HepG2 (cell line): Measurements from ENCODE around the gene CHRM5. TPM values are rescaled to one million over a fixed set of nuclear protein-coding genes. Genes with fewer than 3 reads are reported as not detected.

Experiments used
- ATAC-seq: fragments of 200-7000 bp; cut with Tn5 transposase; 3 replicates; pipeline ENCODE4 v1.9.1; 2020; ENCODE audit warnings: mild to moderate bottlenecking, moderate library complexity
- BruUV-seq: library from RNA; stranded (reverse); fragments of 400-500 nt; replicated peaks from 2 replicates; lab custom pipeline; 2021; lab: Mats Ljungman, UMichigan
- CTCF ChIA-PET: fragments of 300-600 bp; formaldehyde crosslinking; extraction: SDS; loops from one replicate; lab custom pipeline; 2021; ENCODE audit warnings: low total read pairs, inconsistent platforms, low intra/inter-chr PET ratio; lab: Yijun Ruan, JAX
- POLR2A ChIA-PET: fragments of 350-600 bp; sonication (Branson Sonifier 250); formaldehyde crosslinking; loops from one replicate; lab custom pipeline; 2020; ENCODE audit warnings: antibody characterized with exemption, inconsistent platforms; lab: Yijun Ruan, JAX
- DNase-seq: peaks from one replicate; pipeline ENCODE4 v3.0.0-alpha.2; 2015; ENCODE audit warnings: low spot score
- FAIRE-seq: peaks from 3 replicates; lab custom pipeline; 2011; peaks lifted over from hg19 to GRCh38; lab: Jason Lieb, UNC
- H2AFZ ChIP-seq: one replicate; pipeline ENCODE4 v1.6.1; 2011; ENCODE audit warnings: low read length, inconsistent platforms
- H3K27ac ChIP-seq: fragments of 300-600 bp; 3 replicates; pipeline ENCODE4 v1.8.0; 2011; ENCODE audit warnings: mixed run types, mild to moderate bottlenecking, mixed read lengths, low read length, inconsistent platforms; ENCODE audit not compliant: insufficient read depth; ENCODE audit errors: extremely low read length
- H3K27me3 ChIP-seq, 2 experiments: fragments of 200-600 bp in 1 of 2; 2 replicates in 1 of 2; 3 replicates in 1 of 2; pipeline versions ENCODE4 v1.6.0 to v1.8.0; 2011; ENCODE audit warnings: low read length in 2 of 2, mild to moderate bottlenecking in 2 of 2, moderate library complexity in 2 of 2, inconsistent platforms in 1 of 2; ENCODE audit not compliant: insufficient read depth in 2 of 2, control insufficient read depth in 1 of 2
- H3K36me3 ChIP-seq, 2 experiments: fragments of 200-600 bp in 1 of 2; replicated peaks in 1 of 2; 2 replicates in 1 of 2; 3 replicates in 1 of 2; pipeline versions ENCODE4 v1.5.1 to v1.8.0; 2011; ENCODE audit warnings: low read length in 2 of 2, inconsistent platforms in 1 of 2; ENCODE audit not compliant: insufficient read depth in 2 of 2, control insufficient read depth in 1 of 2
- H3K4me1 ChIP-seq: 2 replicates; pipeline ENCODE4 v1.5.1; 2012; ENCODE audit warnings: low read length, inconsistent platforms; ENCODE audit not compliant: insufficient read depth
- H3K4me2 ChIP-seq: 2 replicates; pipeline ENCODE4 v1.6.0; 2011; ENCODE audit warnings: low read depth, low read length, inconsistent platforms
- H3K4me3 ChIP-seq, 3 experiments: fragments of 200-600 bp in 1 of 3; sonication (generic), shearing (Covaris generic) in 1 of 3; replicated peaks in 1 of 3; 2 replicates each; pipeline ENCODE4 v1.5.1; 2011 to 2016; ENCODE audit warnings: low read length in 3 of 3, inconsistent platforms in 2 of 3, low read depth in 2 of 3, mild to moderate bottlenecking in 2 of 3, control low read depth in 1 of 3, mixed read lengths in 1 of 3; ENCODE audit not compliant: insufficient read depth in 1 of 3
- H3K79me2 ChIP-seq: one replicate; pipeline ENCODE4 v1.6.1; 2011; ENCODE audit warnings: low read length, inconsistent platforms; ENCODE audit not compliant: insufficient read depth
- H3K9ac ChIP-seq: 2 replicates; pipeline ENCODE4 v1.6.0; 2011; ENCODE audit warnings: mild to moderate bottlenecking, low read depth, low read length, inconsistent platforms; ENCODE audit not compliant: insufficient read depth
- H3K9me3 ChIP-seq: 2 replicates; pipeline ENCODE4 v1.5.1; 2012; ENCODE audit warnings: mild to moderate bottlenecking, low read length
- H4K20me1 ChIP-seq: 2 replicates; pipeline ENCODE4 v1.6.0; 2011; ENCODE audit warnings: inconsistent platforms, mild to moderate bottlenecking, low read length, moderate library complexity; ENCODE audit not compliant: insufficient read depth
- CC2D1A ChIP-seq: sonication (generic); formaldehyde crosslinking; IDR thresholded peaks from 2 replicates; pipeline ENCODE4 v1.8.1; 2023; ENCODE audit warnings: mild to moderate bottlenecking, missing genetic modification reagents
- FOXK2 ChIP-seq: fragments of 450-650 bp; IDR thresholded peaks from 2 replicates; pipeline ENCODE4 v1.6.1; 2016
- JUNB ChIP-seq: sonication (generic); formaldehyde crosslinking; IDR thresholded peaks from 2 replicates; pipeline ENCODE4 v1.8.0; 2022; ENCODE audit warnings: missing genetic modification reagents, mild to moderate bottlenecking, borderline replicate concordance
- PHF8 ChIP-seq: sonication (generic); formaldehyde crosslinking; IDR thresholded peaks from 2 replicates; pipeline ENCODE4 v1.5.0; 2020; ENCODE audit warnings: missing genetic modification reagents
- SMARCE1 ChIP-seq: fragments of 450-650 bp; IDR thresholded peaks from 2 replicates; pipeline ENCODE4 v1.6.1; 2017; ENCODE audit warnings: borderline replicate concordance
- ZFX ChIP-seq: sonication (generic); formaldehyde crosslinking; IDR thresholded peaks from 2 replicates; pipeline ENCODE4 v1.4.0; 2020; ENCODE audit warnings: mild to moderate bottlenecking, low read depth, missing genetic modification reagents, moderate library complexity
- ZNF207 ChIP-seq: fragments of 450-650 bp; IDR thresholded peaks from 2 replicates; pipeline ENCODE4 v1.6.1; 2016; ENCODE audit warnings: antibody characterized with exemption, borderline replicate concordance
- ZNF274 ChIP-seq: sonication (generic); formaldehyde crosslinking; IDR thresholded peaks from 2 replicates; pipeline ENCODE4 v1.5.1; 2020; ENCODE audit warnings: mild to moderate bottlenecking, missing genetic modification reagents
- ZNF432 ChIP-seq: sonication (generic); formaldehyde crosslinking; IDR thresholded peaks from 2 replicates; pipeline ENCODE4 v1.5.0; 2020; ENCODE audit warnings: missing genetic modification reagents, mild to moderate bottlenecking, borderline replicate concordance
- ZNF550 ChIP-seq: sonication (generic); formaldehyde crosslinking; IDR thresholded peaks from 2 replicates; pipeline ENCODE4 v1.4.0; 2020; ENCODE audit warnings: mild to moderate bottlenecking, missing genetic modification reagents, borderline replicate concordance
- ZNF572 ChIP-seq: sonication (generic); formaldehyde crosslinking; IDR thresholded peaks from 2 replicates; pipeline ENCODE4 v1.5.1; 2020; ENCODE audit warnings: mild to moderate bottlenecking, missing genetic modification reagents
- ZNF589 ChIP-seq: sonication (generic); formaldehyde crosslinking; conservative IDR thresholded peaks from 2 replicates; pipeline ENCODE4 v1.8.0; 2022; ENCODE audit warnings: mild to moderate bottlenecking, moderate library complexity, missing genetic modification reagents
- ZNF629 ChIP-seq: sonication (generic); formaldehyde crosslinking; conservative IDR thresholded peaks from 2 replicates; pipeline ENCODE4 v1.5.0; 2020; ENCODE audit warnings: missing genetic modification reagents
- WGBS: methylation state at CpG from one replicate; pipeline ENCODE4 v1.1.6; 2017; ENCODE audit warnings: low lambda C conversion rate; 5-methylcytosine and 5-hydroxymethylcytosine counted together
- in situ Hi-C: cut with HindIII; loops from 2 replicates; pipeline ENCODE4 v1.10.0; 2017; ENCODE audit warnings: low pct_unique_long_range_greater_than_20kb; ENCODE audit not compliant: extremely low pct_ligation_motif_present
- intact Hi-C: fragments of 100-400 bp; cut with micrococcal nuclease; formaldehyde crosslinking; loops from one replicate; pipeline ENCODE4 v1.10.0; 2022; ENCODE audit not compliant: unreplicated experiment
- polyA plus RNA-seq, 8 experiments: library from polyadenylated mRNA; depleted of rRNA in 3 of 8; stranded (reverse) in 7 of 8; unstranded in 1 of 8; fragments of >200 nt; fragmentation: Illumina TruSeq in 4 of 8; extraction: Trizol in 4 of 8; gene quantifications; 2 replicates each; pipeline versions ENCODE4 v1.2.1 to v1.2.3, GENCODE V29; 2011 to 2016; ENCODE audit warnings: low read depth in 4 of 8, missing spikeins in 1 of 8, mixed read lengths in 1 of 8; ENCODE audit not compliant: insufficient read depth in 1 of 8
- total RNA-seq, 5 experiments: library from RNA; depleted of rRNA; stranded (reverse); fragments of >200 nt; fragmentation: Illumina TruSeq; extraction: Trizol; gene quantifications; 2 replicates each; pipeline ENCODE4 v1.2.3, GENCODE V29; 2016; ENCODE audit warnings: low read depth in 1 of 5
- TF ChIP-seq, protein P1 (sequence below): sonication (generic); formaldehyde crosslinking; IDR thresholded peaks from 2 replicates; pipeline ENCODE4 v1.5.1; 2020; ENCODE audit warnings: missing genetic modification reagents, mild to moderate bottlenecking, borderline replicate concordance
- TF ChIP-seq, protein P2 (sequence below): sonication (generic); formaldehyde crosslinking; IDR thresholded peaks from 2 replicates; pipeline ENCODE4 v1.4.0; 2020; ENCODE audit warnings: mild to moderate bottlenecking, missing genetic modification reagents
- TF ChIP-seq, protein P3 (sequence below): sonication (generic); formaldehyde crosslinking; IDR thresholded peaks from 2 replicates; pipeline ENCODE4 v1.4.0; 2020; ENCODE audit warnings: missing genetic modification reagents, low read depth, mild to moderate bottlenecking, borderline replicate concordance

Gene CHRM5
- total and polyA plus RNA-seq, 2 of the 13 experiments (the other 11 are each of a cell fraction or from before 2014, with no cell fraction given), result not detected

DNA sequence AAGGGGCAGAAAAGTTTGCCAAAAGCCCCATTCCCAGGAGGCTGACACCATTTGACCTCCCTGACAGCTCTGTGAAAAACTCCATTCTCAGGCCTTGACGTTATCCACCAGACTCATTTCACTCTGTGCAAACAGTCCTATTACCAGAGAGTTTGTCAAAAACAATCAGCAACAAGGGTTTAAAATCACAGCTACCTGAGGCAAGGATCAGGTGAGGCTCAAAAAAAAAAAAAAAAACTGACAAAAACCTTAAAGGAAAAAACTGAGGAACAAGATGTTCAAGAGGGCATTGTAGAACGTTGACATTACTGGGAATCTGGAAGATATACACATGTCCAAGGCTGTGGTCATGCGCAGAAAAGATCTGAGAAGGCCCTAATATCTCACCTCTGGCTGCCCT, 59.3 kb downstream of the CHRM5 start:
- Histone ChIP-seq H3K9ac (no peak overlapping the region), H4K20me1 (no peaks in the 10 kb centered on the region), H3K4me3 (no peak overlapping the region), H3K79me2 (no peaks in the 10 kb centered on the region), H3K4me1 (peaks cover 12% of the 10 kb centered on the region)
- POLR2A ChIA-PET, result no interaction called here
- BruUV-seq, result no TSS peak
- no peak for TF ChIP-seq ZNF274
- no peak for TF ChIP-seq ZFX
- TF ChIP-seq ZNF550, result no peak
- 0 out of 2 replicates have a peak, but pooled peaks have one; percentile 80 for TF ChIP-seq ZNF432 (CRISPR knock-in tag)
- no peak for TF ChIP-seq ZNF589 (CRISPR knock-in tag)
- TF ChIP-seq PHF8 (CRISPR knock-in tag), result no peak
- TF ChIP-seq, protein P1, sequence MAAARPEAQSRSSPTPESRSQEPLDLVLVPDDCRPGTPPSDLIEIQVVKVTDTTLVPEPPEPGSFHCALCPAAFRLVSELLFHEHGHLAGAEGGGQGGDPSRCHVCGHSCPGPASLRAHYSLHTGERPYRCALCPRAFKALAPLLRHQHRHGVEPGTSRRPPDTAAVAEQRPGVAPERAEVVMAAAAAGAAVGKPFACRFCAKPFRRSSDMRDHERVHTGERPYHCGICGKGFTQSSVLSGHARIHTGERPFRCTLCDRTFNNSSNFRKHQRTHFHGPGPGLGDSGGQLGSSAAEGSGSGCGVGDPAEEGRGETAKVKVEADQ, result no peak
- TF ChIP-seq, all 625 proteins: peak for 1
- ATAC-seq (no peak), DNase-seq (no peak), FAIRE-seq (no peak)
- peaks cover 5% of the 10 kb centered on the region; the same call in 1 of the 2 replicates for H3K9me3 ChIP-seq
- CTCF ChIA-PET, result no interaction called here
- H3K27ac ChIP-seq, result no peak overlapping the region
- H2AFZ ChIP-seq, result no peak overlapping the region
- H3K36me3 ChIP-seq, result no peaks in the 10 kb centered on the region
- in situ Hi-C loops, result no loop called here
- intact Hi-C loops, result no loop called here
- H3K27me3 ChIP-seq, result no peaks in the 10 kb centered on the region
- H3K4me2 ChIP-seq, result no peak overlapping the region
- 56% methylated on average over 3 of the region's 3 CpGs for WGBS

DNA sequence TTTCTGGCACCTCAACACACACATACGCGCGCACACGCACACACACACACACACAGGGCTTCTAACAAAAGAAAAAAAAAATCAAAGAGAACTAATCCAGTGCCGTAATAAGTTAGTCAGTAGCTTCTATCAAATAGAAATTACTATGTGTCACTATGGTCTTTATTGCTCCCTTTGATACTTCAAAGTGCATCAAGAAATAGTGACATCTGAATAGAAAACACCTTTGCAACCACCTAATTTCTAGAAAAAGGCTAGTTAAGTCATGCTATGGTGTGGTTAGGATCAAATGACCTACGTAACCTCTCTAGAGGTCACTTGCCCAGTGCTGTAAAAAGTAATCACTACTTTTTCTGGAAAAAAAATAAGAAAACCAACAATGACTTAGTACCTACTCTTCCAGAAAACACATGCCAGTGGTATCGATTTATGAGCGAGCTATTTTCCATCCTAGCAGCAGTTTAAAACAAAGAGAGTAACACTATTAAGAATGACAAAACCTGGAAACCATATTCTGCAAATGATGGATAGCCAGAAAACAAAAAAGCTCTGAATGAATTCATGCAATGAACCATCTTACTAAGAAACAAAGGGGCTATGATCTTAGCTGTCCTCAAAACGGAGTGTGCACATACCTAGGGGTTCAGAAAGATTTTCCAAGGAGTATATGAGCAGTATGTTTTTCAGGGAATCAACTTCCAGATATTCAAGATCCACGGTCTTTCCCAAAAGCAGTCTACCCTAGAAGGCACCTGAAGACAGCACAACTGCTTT, 63.9 kb downstream of the CHRM5 start:
- Histone ChIP-seq H3K9ac (no peak overlapping the region), H3K27ac (no peak overlapping the region), H3K4me3 (no peak overlapping the region), H3K4me1 (no peaks in the 10 kb centered on the region), H3K36me3 (no peaks in the 10 kb centered on the region), H4K20me1 (no peaks in the 10 kb centered on the region), H3K4me2 (no peak overlapping the region), H2AFZ (no peak overlapping the region), H3K79me2 (no peaks in the 10 kb centered on the region), H3K9me3 (peaks cover 5% of the 10 kb centered on the region; the same call in 1 of the 2 replicates), H3K27me3 (no peaks in the 10 kb centered on the region)
- no peak for DNase-seq
- POLR2A ChIA-PET, result no interaction called here
- CTCF ChIA-PET, result no interaction called here
- no peak for ATAC-seq
- WGBS, result 86% methylated on average over 10 of the region's 10 CpGs
- FAIRE-seq, result no peak
- intact Hi-C loops, result no loop called here
- in situ Hi-C loops, result no loop called here
- BruUV-seq, result no TSS peak
- no peak for TF ChIP-seq ZNF629
- TF ChIP-seq, protein P2, sequence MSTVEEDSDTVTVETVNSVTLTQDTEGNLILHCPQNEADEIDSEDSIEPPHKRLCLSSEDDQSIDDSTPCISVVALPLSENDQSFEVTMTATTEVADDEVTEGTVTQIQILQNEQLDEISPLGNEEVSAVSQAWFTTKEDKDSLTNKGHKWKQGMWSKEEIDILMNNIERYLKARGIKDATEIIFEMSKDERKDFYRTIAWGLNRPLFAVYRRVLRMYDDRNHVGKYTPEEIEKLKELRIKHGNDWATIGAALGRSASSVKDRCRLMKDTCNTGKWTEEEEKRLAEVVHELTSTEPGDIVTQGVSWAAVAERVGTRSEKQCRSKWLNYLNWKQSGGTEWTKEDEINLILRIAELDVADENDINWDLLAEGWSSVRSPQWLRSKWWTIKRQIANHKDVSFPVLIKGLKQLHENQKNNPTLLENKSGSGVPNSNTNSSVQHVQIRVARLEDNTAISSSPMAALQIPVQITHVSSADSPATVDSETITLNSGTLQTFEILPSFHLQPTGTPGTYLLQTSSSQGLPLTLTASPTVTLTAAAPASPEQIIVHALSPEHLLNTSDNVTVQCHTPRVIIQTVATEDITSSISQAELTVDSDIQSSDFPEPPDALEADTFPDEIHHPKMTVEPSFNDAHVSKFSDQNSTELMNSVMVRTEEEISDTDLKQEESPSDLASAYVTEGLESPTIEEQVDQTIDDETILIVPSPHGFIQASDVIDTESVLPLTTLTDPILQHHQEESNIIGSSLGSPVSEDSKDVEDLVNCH (CRISPR knock-in tag), result no peak
- no peak for TF ChIP-seq JUNB
- TF ChIP-seq ZNF572 (CRISPR knock-in tag), result no peak
- no peak for TF ChIP-seq CC2D1A (CRISPR knock-in tag)
- TF ChIP-seq SMARCE1, result no peak
- TF ChIP-seq, protein P3, sequence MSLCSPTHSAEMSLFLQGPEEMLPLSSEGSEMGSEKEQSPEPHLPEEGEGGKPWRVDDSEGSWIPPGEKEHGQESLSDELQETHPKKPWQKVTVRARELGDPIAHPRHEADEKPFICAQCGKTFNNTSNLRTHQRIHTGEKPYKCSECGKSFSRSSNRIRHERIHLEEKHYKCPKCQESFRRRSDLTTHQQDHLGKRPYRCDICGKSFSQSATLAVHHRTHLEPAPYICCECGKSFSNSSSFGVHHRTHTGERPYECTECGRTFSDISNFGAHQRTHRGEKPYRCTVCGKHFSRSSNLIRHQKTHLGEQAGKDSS (CRISPR knock-in tag), result no peak
- no peak for TF ChIP-seq ZNF207
- no peak for TF ChIP-seq FOXK2
